HG02973 (cell line): Measurements from ENCODE around the gene MORF4L1.
"Not testable (repeated sequence)": the region's sequence is repeated elsewhere in the genome, so short reads cannot be mapped to it uniquely, and the experiment has no call there.

Source experiments
- ATAC-seq: cut with Tn5 transposase; IDR thresholded peaks from one replicate; pipeline ENCODE4 v1.9.1; 2021; ENCODE audit warnings: moderate library complexity; ENCODE audit not compliant: unreplicated experiment

MORF4L1 gene

DNA sequence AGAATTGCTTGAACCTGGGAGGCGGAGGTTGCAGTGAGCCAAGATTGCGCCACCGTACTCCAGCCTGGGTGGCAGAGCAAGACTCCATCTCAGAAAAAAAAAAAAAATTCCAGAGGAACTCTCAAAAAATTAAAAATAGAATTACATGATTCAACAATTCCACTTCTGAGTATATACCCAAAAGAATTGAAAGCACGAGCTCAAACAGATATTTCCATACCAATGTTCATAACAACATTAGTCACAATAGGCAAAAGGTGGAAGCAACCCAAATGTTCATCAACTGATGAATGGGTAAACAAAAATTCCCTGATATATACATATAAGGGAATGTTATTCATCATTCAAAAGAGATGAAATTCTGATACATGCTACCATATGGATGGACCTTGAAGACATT is 16.9 kb upstream of the MORF4L1 start:
- ATAC-seq: no peak

DNA sequence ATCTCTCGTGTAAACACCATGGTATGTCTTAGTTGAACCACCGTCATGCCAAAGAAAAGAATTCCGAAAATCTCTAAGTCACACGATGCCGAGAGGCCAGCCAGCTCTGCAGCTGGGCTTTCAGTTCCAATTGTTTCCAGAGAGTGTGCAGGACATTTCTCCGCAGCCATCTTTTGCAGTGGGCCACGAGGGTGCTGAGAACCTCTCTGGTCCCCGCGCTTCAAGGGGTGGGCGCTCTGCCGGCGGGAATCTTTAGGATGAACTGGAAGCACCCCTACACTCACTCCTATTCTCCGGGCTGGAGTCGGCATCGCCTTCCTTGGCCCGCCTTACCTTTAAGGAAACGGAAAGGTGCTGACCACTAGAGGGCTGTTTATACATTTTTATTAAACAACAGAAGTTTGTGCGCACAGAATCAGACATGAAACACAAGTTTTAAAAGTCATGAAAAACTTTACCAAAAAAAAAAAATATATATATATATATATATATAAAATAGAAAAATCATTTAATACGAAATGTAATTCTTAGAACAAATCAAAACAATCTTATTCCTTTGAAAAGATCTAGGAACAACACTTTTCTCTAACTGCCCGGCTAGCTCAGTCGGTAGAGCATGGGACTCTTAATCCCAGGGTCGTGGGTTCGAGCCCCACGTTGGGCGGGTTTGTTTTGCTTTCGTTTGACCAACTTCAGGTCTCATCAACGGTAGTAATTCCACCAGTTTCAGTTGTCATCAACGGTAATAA is 12.5 kb upstream of the MORF4L1 start:
- peak; percentile 76 for ATAC-seq

DNA sequence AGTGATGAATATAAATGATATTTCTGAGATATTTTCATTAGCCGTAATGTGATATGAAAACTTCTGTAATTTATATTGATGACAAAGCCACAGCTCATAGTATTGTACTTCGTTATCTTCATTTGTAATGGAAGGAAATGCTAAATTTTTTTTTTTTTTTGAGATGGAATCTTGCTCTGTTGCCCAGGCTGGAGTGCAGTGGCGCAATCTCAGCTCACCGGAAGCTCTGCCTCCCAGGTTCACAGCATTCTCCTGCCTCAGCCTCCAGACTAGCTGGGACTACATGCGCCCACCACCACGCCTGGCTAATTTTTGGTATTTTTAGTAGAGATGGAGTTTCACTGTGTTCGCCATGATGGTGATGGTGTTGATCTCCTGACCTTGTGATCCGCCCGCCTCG is 7.1 kb upstream of the MORF4L1 start:
- not testable (repeated sequence) for ATAC-seq

DNA sequence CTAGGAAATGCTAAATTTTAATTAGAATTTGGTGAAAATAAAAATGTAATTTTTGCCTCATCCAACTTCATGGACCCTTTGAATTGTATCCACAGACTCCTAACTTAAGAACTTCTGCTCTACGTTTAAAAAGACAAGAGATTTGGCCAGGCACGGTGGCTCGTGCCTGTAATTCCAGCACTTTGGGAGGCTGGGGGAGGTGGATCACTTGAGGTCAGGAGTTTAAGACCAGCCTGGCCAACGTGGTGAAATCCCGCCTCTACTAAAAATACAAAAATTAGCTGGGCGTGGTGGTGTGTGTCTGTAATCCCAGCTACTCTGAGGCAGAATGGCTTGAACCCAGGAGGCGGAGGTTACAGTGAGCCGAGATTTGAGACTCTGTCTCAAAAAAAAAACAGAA is 6.7 kb upstream of the MORF4L1 start:
- ATAC-seq: not testable (repeated sequence)

DNA sequence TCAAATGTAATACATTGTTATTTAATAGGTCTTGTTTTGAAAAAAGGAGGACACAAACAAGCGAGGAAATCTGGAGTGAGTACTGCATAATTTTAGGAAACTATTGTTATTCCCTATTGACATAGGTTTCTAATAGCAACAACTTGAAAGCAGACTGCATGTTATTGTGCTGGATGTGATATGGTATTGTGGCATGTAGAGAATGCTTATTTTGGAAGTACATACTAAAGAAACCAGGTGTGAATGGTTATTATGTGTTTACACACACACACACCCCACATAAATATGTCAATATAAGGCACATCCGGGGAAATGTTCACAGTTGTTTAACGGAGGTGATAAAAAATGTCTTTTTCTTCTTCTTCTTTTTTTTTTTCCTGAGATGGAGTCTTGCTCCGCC is 5.9 kb upstream of the MORF4L1 start:
- no peak for ATAC-seq

DNA sequence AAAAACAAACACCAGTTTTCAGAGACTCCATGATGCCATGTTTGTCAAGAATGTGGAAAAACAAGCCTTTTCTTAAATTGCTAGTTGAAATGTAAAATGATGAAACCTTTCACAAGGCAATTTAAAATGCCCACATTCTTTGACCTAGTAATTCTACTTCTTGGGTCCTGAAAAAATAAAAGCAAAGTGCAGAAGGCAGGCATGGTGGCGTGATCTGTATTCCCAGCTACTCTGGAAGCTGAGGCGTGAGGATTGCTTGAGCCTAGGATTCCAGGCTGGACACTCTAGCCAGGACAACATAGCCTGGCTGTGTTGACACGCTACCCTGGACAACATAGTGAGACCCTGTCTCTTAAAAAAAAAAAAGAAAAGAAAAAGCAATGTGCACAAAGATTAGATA is 4.3 kb upstream of the MORF4L1 start:
- ATAC-seq: no peak

DNA sequence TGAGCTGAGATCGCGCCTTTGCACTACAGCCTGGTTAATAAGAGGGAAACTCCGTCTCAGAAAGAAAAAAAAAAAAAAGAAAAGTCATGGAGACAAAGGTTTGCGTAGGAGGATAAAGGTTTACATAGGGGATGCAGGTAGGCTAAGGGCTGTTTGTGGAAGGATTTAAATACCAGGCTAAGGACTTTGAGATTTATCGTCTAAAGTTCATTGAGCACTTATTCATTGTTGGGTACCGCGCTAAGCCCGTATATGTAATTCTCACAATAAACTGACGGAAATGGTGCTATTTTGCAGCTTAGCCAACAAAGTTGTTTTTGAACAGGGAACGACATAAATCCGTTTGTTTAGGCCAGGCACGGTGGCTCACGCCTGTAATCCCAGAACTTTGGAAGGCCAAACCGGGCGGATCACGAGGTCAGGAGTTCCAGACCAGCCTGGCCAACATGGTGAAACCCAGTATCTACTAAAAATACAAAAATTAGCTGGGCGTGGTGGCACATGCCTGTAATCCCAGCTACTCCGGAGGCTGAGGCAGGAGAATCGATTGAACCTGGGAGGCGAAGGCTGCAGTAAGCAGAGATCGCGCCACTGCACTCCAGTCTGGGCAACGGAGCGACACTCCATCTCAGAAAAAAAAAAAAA is 1.1 kb upstream of the MORF4L1 start:
- not testable (repeated sequence) for ATAC-seq

DNA sequence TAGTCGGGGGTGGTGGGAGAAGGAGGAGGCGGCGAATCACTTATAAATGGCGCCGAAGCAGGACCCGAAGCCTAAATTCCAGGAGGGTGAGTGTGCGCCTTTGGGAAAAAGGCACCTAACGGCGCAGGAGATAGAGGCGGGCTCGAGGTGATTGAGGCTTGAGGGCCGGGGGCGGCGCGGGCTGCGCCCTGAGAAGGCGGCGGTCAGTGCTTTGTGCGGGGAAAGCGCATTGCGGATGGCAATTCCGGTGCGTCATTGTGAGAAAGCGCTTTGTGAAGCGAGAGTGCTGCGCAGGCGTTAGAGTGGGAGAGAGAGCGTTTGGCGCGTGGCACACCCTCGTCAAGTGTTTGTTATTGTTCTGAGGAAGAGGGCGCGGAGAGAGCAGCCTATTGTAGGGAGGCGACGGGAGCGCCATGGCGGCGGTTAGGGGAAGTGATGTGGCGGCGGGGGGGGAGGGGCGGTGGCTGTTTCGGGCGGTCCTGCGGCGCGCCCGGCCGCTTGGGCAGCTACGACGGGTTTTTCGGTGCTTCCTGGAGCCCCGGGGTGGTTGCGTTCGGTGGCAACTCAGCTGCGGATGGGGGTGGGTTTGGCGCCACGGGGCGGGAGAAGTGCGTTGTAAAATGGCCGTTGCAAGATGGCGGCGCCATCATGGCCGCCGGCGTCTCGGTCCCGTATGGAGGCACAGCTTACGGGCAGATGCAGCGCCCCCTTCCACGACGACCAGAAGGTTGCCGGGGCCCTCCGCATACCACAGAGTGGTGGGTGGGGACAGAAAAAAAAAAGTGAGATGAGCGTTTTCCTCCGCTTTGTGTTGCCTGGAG is 492 bp downstream of the MORF4L1 start:
- peak; percentile 39 for ATAC-seq

DNA sequence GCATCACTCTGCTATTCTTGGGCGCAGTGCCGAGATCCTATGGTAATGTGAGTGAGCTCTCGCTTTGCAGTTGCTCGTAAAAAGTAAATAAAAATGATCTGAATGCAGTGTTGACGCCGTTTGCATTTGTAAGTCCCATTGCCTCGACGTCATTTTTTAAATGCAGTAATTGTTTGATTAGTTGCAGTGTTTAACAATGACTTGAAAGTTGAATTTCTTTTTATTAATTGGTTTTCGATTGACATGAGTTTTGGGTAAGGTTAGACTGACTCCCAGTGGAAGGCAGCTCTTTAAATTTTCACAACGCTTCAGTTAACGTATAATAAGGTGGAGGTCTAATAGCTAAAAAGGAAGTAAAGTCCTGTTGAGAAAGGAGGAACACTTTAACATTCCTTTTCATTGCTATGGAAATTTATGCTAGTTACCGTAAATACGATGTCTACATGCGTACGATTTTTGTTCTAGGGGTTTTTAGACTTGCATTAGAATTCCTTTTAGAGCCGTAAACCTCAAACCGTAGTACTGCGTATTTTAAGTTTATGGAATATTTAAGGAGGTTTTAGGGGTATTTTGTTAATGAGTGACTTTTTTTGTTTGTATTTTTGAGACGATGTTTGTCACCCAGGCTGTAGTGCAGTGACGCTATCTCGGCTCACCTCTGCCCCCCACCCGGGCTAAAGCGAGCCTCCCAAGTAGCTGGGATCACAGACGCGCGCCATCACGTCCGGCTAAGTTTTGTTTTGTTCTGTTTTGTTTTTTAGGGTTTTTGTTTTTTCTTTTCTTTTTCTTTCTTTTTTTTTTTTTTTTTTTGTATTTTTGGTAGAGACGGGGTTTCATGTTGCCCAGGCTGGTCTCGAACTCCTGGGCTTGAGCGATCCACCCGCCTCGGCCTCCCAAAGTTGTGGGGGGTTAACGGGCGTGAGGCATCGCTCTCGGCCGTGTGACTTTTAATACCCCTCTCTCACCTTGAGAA is 1.4 kb downstream of the MORF4L1 start:
- peak; percentile 5 for ATAC-seq

DNA sequence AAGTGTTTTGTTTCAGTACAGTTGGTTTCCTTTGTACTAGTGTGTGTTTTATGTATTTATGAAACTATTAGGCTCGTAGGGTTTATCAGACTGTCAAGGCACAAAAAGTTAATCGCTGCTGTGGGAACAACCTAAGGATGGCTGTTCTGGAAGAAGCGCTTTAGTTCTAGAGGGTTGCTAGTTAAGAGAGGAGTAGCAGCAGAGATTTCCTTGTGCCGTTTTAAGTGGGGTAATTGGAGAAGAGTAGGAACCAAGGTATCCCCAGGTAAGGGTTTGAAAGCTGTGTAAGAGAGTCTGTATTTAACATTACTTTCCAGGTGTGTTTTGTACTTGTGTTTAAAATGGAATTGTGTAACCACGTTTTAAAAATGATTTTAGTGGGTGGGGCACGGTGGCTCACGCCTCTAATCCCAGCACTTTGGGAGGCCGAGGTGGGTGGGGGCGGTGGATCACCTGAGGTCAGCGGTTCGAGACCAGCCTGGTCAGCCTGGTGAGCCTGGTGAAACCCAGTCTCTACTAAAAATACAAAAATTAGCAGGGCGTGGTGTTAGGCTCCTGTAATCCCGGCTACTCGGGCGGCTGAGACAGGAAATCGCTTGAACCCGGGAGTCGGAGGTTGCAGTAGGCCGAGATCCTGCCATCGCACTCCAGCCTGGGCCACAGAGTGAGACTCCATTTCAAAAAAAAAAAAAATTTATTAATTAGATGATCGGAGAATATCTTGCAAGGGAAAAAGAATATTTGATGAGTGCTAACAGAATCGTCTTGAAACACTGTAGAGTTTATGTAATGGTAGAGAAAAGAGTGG is 2.6 kb downstream of the MORF4L1 start:
- ATAC-seq: no peak

DNA sequence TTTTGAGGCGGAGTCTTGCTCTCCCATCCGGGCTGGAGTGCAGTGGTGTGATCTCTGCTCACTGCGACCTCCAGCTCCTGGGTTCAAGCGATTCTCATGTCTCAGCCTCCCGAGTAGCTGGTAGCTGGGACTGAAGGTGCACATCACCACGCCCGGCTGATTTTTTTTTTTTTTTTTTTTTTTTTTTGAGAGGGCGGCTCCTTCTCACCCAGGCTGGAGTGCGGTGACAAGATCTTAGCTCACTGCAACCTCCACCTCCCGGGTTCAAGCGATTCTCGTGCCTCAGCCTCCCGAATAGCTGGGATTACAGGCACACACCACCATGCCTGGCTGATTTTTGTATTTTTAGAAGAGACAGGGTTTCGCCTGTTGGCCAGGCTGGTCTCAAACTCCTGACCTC is 4.3 kb downstream of the MORF4L1 start:
- ATAC-seq: not testable (repeated sequence)

DNA sequence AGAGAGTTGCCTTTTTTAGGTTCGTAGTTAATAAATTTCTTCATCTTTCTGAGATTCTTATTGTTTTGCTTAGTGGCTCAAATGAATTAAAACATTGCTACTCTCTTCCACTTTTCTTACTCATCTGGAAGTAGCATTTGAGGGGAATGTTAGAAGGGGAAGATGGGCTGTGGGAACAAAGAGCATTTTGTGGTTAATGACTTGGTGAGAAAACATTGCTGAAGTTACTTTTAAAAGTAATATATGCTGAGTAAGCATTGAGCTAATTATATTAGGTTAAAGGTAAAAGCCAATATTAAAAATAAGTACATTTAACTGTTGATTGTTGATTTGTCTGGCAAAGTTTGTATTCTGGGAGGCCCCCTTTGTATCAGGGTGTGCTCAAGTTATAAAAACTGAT is 5.7 kb downstream of the MORF4L1 start:
- ATAC-seq: no peak

DNA sequence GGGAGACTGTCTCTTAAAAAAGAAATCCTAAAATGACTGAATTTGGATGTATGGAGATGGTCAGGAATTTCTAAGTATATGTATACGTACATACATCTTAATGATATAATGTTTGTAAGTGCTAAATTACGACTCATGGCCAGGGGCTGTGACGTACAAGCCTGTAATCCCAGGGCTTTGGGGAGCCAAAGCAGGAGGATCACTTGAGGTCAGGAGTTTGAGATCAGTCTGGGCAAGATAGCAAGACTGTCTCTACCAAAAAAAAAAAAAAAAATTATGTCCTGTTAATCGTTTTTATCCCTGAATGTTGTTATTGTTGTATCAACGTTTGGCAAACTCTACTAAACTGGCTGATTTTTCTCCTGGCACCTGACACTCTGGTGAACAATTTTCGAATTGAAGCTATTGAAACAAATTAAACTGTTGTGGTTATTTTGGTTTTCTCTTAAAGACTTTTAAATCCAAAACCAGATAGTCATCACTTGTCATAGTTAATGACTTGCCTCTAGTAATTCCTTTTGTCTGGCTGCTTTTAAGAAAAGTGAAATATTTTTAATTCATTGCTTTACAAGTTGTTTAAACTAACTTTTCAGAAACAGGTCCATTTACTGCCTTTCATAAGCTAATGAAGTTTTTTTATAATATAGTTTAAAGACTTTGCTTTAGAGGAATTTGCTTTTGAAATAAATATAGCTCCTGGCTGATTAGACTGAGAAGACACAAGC is 7.0 kb downstream of the MORF4L1 start:
- no peak for ATAC-seq

DNA sequence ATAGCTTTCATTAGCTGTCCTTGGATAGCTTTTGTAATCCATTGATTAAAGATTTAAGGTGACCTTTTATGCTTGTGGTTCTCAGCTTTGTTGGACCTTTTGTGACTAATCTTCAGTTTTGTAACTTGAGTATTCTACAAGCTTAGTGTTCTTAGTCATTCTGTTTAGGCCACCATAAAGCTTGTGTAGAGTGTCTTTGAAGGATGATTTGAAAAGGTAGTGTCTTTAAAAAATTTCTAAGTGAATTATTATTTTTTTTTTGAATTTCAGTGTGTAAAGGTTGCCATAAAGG is 7.5 kb downstream of the MORF4L1 start:
- ATAC-seq: no peak

DNA sequence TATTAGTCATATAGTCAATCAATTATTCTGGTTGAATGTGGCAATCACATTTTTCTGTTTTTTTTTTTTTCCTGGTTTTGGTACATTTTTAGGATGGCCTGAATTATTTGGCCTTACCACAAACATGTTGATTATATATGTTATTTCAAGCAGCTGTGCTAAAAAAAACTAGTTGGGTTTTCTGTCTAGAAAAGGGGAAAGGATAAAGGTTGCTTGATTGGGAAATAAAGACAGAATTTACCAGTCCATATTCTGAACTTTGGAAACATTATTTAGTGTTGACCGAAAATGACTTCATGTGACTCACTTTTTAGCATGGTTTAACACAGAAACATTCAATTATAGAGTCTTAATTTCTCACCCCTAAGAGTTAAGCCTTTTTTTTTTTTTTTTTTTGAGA is 8.1 kb downstream of the MORF4L1 start:
- ATAC-seq: no peak

DNA sequence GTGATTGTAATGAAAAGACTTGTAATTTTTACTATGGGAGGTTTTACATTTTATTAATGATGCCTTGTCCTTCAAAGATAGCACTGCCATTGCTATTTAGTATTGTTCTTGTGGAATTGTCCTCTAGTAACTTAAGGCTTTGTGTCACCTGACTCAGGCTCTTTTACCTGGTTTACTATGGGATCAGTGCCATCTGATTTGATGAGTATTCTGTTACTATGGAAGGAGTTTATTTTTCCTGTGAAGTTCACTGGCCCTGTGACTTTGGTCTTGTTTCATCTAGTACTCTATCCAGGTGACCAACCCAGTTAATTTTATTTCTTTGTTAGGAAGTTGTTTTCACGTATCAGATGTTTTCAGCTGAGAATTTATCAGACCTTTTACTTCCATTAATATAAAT is 9.0 kb downstream of the MORF4L1 start:
- ATAC-seq: no peak

DNA sequence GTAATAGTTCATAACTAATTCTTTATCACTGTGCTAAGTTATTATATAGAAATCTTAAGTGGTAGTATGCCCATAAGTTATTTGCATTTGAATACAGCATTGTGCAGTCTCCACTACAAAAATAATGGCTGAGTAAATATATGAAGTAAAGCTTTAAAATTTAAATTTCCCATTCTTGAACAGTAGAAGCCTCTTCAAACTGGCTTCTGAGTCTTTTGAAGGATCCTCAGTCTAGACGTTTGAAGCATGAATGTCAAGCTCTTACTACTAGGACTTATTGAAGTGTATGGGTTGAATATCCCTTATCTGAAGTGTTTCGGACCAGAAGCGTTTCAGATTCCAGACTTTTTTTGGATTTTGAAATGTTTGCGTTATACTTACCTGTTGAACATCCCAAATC is 16.3 kb downstream of the MORF4L1 start:
- no peak for ATAC-seq

DNA sequence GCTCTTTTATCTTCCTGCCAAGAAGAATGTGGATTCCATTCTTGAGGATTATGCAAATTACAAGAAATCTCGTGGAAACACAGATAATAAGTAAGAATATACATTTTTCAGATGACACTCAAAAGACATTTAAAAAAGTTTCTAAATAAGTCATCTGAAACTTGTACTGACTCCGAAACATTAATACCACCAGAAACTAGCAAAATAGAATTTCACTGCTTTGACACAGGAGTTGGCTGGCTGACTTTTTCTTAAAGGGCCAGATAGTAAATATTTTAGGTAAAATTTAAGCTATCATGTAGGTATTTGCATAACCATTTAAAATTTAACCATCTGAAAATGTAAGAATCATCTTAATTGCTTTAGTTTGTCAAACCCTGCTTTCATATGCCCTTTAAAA is 20.8 kb downstream of the MORF4L1 start:
- no peak for ATAC-seq

DNA sequence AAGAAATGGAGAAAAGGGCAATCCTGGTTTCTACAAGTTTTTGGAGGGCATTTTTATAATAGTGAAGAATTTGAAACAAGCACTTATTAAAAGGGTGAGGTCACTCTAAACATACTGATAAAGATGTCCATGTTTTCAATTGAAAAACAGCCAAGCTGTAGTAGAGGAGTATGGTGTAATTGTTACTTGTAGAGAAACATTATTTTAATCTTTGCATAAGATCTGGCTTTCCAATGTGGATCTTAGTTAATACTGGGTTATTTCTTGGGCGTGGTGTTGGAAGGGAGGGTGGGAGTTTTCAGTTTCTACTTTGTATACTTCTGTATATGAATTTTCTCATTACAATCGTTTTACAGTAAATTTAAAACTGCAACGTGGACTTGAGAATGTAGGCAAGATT is 22.8 kb downstream of the MORF4L1 start:
- ATAC-seq: no peak
